NCI-H2227 (cell line): ENCODE measurements around the gene DNM1.
"Not testable (repeated sequence)": the region's sequence is repeated elsewhere in the genome, so short reads cannot be mapped to it uniquely, and the experiment has no call there.

ENCODE experiments used
- DNase-seq: peaks from one replicate; lab custom pipeline; 2025; ENCODE audit not compliant: unreplicated experiment; lab: John Stamatoyannopoulos, UW

DNM1 gene

GRCh38 chr9:128274245-128274644 lies 71.1 kb downstream of the DNM1 start:
- no peak for DNase-seq

- DNase-seq: peak; percentile 28
Observed at GRCh38 chr9:128275198-128276007, 72.2 kb downstream of the DNM1 start, which contains the start of gene GOLGA2. Gene GOLGA2, minus strand, starts transcription at chr9:128276007. Its CDS starts 31 bp downstream, at chr9:128275976.

GRCh38 chr9:128276008-128276573 lies 72.9 kb downstream of the DNM1 start, which contains the start of gene SWI5:
Gene SWI5, plus strand, starts transcription at chr9:128276276.
- peak; percentile 98 for DNase-seq

GRCh38 chr9:128276574-128277270 lies 73.5 kb downstream of the DNM1 start:
- DNase-seq: peak; percentile 37

- not testable (repeated sequence) for DNase-seq
Observed at GRCh38 chr9:128279088-128280073, 76.2 kb downstream of the DNM1 start.

GRCh38 chr9:128280084-128280622 lies 77.0 kb downstream of the DNM1 start:
- no peak for DNase-seq

GRCh38 chr9:128282500-128282899 lies 79.3 kb downstream of the DNM1 start:
- no peak for DNase-seq

GRCh38 chr9:128285033-128285784 lies 82.0 kb downstream of the DNM1 start:
- no peak for DNase-seq

GRCh38 chr9:128286440-128286839 lies 83.3 kb downstream of the DNM1 start:
- DNase-seq: no peak

- no peak for DNase-seq
Observed at GRCh38 chr9:128288273-128289004, 85.3 kb downstream of the DNM1 start.

GRCh38 chr9:128292009-128292408 lies 88.8 kb downstream of the DNM1 start:
- no peak for DNase-seq

- DNase-seq: no peak
Observed at GRCh38 chr9:128293091-128293490, 89.9 kb downstream of the DNM1 start.

- DNase-seq: no peak
Observed at GRCh38 chr9:128294142-128294541, 91.0 kb downstream of the DNM1 start.

- no peak for DNase-seq
Observed at GRCh38 chr9:128296340-128297220, 93.4 kb downstream of the DNM1 start.

GRCh38 chr9:128297221-128297773 lies 94.1 kb downstream of the DNM1 start:
- no peak for DNase-seq

GRCh38 chr9:128298535-128299482 lies 95.6 kb downstream of the DNM1 start:
- DNase-seq: no peak
